NB4 (cell line): ENCODE data around the gene C12orf75.
"Not testable (repeated sequence)": the region's sequence is repeated elsewhere in the genome, so short reads cannot be mapped to it uniquely, and the experiment has no call there.

Source experiments
- MYC ChIP-seq: IDR thresholded peaks from 2 replicates; pipeline ENCODE4 v1.6.1; 2011; ENCODE audit warnings: low read depth, low read length
- POLR2A ChIP-seq: IDR thresholded peaks from 2 replicates; pipeline ENCODE4 v1.6.1; 2011; ENCODE audit warnings: mild to moderate bottlenecking; ENCODE audit not compliant: insufficient read length; ENCODE audit errors: extremely low read depth
- TF ChIP-seq, protein P1 (sequence below): IDR thresholded peaks from one replicate; pipeline ENCODE4 v1.5.1; 2012; ENCODE audit warnings: low read depth, low read length
- TF ChIP-seq, protein P2 (sequence below): IDR thresholded peaks from 2 replicates; pipeline ENCODE4 v1.6.1; 2011; ENCODE audit warnings: low read depth, low read length

DNA sequence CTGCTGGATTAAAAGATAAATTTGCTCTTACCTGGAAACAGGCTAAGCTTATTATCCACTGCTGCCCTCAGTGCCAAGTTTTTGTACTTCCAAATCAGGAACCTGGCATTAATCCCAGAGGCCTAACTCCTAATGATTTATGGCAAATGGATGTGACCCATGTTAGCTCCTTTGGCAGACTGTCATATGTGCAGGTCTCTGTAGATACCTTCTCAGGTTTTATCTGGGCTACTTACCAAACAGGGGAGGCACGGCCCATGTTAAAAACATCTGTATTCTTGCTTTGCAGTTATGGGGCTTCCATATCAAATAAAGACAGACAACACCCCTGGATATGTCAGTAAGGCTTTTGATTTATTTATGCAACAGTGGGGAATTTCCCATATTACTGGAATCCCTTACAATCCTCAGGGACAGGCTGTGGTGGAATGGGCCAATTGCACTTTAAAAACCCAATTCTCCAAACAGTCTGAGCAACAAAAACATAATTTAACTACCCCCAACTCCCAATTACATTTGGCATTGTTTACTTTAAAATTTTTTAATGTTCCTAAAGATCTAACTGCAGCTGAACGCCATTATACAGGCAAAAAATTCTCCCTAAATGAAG, 19.9 kb upstream of the C12orf75 start:
- TF ChIP-seq, protein P1, sequence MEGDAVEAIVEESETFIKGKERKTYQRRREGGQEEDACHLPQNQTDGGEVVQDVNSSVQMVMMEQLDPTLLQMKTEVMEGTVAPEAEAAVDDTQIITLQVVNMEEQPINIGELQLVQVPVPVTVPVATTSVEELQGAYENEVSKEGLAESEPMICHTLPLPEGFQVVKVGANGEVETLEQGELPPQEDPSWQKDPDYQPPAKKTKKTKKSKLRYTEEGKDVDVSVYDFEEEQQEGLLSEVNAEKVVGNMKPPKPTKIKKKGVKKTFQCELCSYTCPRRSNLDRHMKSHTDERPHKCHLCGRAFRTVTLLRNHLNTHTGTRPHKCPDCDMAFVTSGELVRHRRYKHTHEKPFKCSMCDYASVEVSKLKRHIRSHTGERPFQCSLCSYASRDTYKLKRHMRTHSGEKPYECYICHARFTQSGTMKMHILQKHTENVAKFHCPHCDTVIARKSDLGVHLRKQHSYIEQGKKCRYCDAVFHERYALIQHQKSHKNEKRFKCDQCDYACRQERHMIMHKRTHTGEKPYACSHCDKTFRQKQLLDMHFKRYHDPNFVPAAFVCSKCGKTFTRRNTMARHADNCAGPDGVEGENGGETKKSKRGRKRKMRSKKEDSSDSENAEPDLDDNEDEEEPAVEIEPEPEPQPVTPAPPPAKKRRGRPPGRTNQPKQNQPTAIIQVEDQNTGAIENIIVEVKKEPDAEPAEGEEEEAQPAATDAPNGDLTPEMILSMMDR, result not testable (repeated sequence)
- TF ChIP-seq POLR2A, MYC: not testable (repeated sequence)
- TF ChIP-seq, protein P2, sequence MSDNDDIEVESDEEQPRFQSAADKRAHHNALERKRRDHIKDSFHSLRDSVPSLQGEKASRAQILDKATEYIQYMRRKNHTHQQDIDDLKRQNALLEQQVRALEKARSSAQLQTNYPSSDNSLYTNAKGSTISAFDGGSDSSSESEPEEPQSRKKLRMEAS, result not testable (repeated sequence)
